ENCODE data around the gene JAKMIP1.

GRCh38 chr4:5991405-5991804, 208.9 kb downstream of the JAKMIP1 start:
- TF ChIP-seq POLR2A (IDR thresholded peaks at IDR 0.05; ENCODE audit: low read depth, low read length) (no peak), POLR2AphosphoS5 (IDR thresholded peaks at IDR 0.05; ENCODE audit: low read depth, low read length) (no peak), POU2F2 (IDR thresholded peaks at IDR 0.05; ENCODE audit: low read depth, low read length) (no peak), TAF1 (IDR thresholded peaks at IDR 0.05; ENCODE audit: low read depth, low read length) (no peak), SPI1 (IDR thresholded peaks at IDR 0.05; ENCODE audit: low read depth, low read length) (no peak), PAX5 (IDR thresholded peaks at IDR 0.05; ENCODE audit: insufficient read depth, low read length, severe bottlenecking) (no peak)
